SW480 (cell line): ENCODE measurements around the gene PPP1R16B.

ENCODE experiments used
- DNase-seq: peaks from one replicate; pipeline ENCODE4 v3.0.0-alpha.2; 2016; ENCODE audit warnings: low spot score

PPP1R16B gene

GRCh38 chr20:38965264-38965663 is 159.8 kb downstream of the PPP1R16B start:
- no peak for DNase-seq

DNA sequence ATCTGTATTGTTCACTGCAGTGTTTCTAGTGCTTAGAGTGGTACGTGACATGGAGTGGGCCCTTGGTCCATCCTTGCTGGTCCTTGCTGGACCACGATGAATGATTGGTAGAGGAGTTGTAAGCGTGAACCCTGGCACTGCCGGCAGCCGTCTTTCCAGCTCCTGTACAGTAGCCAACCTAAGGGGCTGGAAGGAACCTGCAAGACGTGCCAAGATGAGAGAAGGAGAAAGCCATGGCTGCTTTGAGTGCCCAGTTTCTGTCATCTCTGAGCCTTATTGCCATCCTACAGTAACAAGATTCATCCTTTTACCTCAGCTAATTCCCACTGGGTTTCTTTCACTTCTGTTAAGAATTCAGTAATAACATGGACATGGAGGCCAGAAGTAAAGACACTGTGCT is 162.6 kb downstream of the PPP1R16B start:
- DNase-seq = no peak

DNA sequence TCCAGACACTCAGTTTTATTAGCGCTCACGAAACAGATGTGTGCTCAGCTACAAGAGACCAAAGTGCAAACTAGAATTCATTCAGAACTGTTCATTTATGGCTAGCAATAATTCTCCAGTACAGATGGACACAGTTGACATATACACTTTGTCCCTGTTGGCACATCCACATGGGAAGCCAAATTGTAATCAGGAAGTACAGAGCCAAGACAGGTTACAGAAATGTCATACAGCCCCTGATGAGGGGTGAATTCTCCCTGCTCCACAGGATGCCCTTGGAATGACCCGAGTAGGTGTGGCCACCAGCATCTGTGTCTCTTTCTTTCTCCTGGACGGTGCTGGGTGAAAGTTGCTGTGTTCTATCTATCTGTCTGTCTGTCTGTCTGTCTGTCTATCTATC is 164.2 kb downstream of the PPP1R16B start:
- DNase-seq = no peak

DNA sequence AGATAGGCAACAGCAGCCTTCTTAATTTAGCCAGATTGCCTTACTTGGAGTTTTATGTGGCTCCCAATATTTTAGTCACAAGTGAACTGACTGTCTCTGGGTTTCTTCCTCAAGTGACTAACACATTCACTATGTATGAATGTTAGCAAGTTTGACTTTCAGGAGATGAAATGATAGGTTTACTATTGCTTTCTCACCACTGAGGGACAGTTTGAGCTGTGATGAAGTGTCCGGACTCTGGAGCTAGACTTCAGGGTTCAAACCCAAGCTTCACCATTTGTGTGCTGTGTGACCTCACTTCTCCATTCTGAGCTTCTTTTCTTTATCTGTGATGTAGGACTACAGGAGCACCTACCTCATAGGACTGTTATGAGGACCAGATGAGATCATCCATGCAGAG is 164.8 kb downstream of the PPP1R16B start:
- no peak for DNase-seq
